Endometrial microvascular endothelial cells (primary cell): ENCODE measurements around the gene RNF214. TPM values are rescaled to one million over a fixed set of nuclear protein-coding genes. Genes with fewer than 3 reads are reported as not detected.
"Not testable (repeated sequence)": the region's sequence is repeated elsewhere in the genome, so short reads cannot be mapped to it uniquely, and the experiment has no call there.

ENCODE experiments used
- in situ Hi-C: cut with HindIII; loops from 2 replicates; pipeline ENCODE4 v1.10.0; 2017; ENCODE audit warnings: low sequenced_read_pairs, low pct_unique_long_range_greater_than_20kb; ENCODE audit errors: inconsistent ontology term
- total RNA-seq: library from RNA; depleted of rRNA; stranded (reverse); fragments of >200 nt; gene quantifications from one replicate; pipeline ENCODE4 v1.2.3, GENCODE V29; 2015; ENCODE audit errors: inconsistent ontology term

RNF214 gene
- total RNA-seq, 1 donor from 2014 or later: 15.1 TPM

DNA sequence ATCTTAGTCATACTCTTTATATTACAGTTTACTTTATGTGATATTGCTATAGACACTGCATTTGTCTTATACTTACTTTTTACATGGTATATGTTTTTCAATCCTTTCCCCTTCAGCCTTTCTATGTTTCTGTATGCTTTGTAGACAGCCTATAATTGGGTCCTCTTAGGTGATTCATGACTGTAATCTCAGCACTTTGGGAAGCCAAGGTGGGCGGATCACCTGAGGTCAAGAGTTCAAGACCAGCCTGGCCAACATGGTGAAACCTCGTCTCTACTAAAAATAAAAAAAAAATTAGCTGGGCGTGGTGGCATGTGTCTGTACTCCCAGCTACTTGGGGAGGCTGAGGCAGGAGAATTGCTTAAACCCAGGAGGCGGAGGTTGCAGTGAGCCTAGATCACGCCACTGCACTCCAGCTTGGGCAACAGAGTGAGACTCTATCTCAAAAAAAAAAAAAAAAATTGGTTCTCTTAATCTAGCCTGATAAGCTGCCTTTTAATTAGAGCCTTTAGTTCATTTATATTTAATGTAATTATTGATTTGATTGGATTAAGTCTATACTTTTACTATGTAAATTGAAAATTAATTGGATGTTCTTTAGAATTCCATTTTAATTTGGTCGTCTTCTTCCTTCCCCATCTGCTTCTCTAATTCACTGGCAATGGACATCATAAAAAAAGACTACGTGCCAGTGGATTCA lies 32.3 kb downstream of the RNF214 start:
- in situ Hi-C loops: not testable (repeated sequence)

DNA sequence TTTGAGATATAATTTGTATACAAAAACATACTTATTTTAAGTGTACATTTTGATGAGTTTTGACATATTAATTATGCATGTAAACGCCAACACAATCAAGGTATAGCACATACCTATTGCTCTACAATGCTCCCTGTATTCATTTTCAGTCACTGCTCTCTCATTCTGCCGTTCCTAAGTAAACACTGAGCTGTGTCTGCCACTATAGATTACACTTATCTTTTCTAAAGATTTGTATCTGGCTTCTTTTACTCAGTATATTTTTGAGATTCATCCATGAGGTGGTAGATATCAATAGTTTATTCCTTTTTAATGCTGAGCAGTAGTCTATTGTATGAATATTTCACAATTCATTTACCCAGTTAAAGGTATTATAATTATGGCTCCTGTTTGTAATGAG lies 33.3 kb downstream of the RNF214 start:
- in situ Hi-C loops: no loop called here

DNA sequence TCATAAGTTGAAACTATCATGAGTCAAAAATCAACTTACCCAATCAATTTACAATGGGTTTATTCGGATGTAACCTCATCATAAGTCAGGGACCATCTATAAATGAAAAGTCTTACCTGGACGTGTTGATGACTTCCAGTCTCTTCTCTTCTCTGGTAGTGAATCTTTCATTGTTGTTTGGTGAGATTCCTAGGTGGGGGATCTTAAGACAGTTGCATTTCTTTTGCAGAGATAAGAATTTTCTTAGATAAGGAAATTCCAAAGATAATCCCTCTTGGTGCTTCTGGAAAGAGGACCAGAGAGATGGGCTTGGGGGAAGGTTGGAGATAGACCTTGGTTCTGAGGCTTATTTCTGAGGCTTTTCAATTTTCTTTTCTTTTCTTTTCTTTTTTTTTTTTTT lies 37.4 kb downstream of the RNF214 start:
- in situ Hi-C loops: no loop called here

DNA sequence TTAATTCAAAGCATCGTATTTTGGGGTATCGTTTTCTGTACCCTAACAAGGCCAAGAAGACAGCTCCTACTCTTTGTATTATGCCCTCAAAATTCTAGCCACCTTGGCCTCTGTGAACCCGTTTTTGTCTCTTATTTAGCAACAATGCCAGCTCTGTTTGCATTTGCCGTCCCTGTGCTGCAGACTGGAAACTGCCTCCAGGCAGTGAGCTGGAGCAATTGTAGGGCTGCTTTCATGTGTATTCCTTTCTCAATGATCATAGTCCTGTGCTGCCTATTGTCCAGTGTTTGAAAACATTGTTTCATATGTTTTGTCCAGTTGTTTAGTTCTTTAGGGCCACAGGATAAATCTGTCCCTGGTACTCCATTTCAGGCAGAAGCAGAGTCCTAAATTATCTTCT lies 38.7 kb downstream of the RNF214 start:
- in situ Hi-C loops: no loop called here

DNA sequence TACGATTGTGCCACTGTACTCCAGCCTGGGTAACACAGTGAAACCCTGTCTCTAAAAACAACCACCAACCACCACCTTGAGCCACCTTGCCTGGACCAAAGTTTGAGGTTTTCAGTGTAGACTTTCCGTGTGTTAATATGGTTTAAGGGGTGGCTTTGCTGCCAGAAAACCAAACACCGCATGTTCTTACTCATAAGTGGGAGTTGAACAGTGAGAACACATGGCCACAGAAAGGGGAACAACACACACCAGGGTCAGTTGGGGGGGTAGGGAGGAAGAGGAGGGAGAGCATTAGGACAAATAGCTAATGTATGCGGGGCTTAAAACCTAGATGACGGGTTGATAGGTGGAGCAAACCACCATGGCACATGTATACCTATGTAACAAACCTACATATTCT lies 39.7 kb downstream of the RNF214 start:
- in situ Hi-C loops: not testable (repeated sequence)

DNA sequence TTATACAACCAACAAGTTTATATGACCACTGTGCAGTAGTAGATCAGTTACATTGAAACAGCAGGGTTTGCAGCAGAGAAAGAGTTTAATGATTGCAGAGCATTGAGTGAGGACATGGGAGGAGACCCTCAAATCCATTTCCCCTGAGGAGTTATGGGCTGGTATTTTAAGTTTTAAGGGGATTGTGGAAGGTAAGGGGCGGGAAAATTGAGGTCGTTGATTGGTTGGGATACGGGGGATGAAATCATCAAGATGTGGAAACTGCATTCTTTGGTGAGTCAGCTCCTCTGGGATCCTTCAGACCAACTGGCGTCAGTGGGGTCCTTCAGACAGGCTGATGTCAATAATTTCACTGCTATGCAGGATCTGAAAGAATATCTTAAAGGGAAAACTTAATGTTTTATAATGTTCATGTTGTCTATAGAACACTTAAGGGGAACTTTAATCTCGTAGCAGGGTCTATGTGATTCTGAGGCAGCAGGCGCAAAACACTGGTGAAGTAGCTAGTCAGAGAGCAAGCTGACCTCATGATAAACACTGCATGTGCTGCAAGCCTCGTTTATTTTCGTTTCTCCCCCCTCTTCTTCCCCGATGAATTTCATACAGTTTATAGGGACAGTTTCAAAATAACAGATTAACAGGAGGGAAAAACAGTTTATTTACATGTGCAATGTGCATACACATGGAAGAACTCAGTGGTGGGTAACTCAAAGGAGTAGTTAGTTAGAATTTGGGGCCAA lies 41.2 kb downstream of the RNF214 start:
- in situ Hi-C loops: no loop called here

DNA sequence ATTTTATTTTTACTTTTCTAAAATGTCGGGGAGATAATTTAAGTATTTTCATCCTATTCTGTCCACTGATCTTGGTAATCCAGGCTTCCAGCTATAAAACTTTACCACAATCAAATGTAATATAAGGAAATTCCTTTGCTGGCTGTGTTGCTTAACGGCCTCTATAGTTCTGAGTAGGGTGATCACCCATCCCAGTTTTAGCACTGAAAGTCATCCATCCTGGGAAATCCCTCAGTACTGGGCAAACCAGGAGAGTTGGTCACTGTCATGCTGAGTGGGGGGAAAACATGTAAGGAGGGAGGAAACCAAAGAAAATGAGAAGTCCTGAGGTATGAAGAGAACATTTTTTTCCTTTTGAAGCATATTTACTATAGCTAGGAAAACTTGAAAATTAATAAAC lies 45.9 kb downstream of the RNF214 start:
- in situ Hi-C loops: no loop called here

DNA sequence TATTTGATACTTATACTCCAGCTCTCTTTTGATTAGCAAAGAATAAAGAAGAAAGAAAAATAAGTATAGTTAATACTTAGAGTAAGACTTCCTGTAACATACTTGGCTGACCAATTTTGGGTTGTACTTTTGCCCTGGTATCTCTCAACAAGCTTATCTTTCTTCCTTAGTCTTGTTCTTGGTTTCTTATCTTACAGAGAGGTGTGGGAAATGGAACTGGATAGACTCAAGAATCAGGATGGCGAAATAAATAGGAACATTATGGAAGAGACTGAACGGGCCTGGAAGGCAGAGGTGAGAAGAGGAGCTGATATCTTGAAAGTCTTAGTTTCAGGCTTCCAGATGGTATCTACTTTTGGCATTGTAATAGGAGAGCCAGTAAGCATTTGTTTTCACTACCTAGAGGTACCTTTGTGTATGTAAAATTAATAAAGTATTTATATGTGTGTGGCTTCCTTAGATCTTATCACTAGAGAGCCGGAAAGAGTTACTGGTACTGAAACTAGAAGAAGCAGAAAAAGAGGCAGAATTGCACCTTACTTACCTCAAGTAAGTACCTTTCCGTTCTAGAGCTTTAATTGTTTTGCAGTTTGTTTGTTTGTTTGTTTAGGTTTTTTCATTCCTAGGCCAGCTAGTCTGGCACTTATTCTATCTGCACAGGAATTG lies 47.4 kb downstream of the RNF214 start:
- in situ Hi-C loops: no loop called here

DNA sequence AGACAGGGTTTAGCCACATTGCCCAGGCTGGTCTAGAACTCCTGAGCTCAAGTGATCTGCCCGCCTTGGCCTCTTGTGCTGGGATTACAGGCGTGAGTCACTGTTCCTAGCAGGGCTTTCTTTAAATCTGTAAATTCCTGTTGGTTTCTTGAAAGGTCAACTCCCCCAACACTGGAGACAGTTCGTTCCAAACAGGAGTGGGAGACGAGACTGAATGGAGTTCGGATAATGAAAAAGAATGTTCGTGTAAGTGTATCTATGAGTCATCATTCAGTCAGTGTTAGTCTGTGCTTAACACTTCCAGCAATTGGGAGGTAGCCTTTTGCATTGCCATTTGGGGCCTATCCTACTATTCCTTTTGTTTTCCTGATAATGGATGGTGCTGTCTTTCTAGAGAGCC lies 48.7 kb downstream of the RNF214 start:
- in situ Hi-C loops: no loop called here

DNA sequence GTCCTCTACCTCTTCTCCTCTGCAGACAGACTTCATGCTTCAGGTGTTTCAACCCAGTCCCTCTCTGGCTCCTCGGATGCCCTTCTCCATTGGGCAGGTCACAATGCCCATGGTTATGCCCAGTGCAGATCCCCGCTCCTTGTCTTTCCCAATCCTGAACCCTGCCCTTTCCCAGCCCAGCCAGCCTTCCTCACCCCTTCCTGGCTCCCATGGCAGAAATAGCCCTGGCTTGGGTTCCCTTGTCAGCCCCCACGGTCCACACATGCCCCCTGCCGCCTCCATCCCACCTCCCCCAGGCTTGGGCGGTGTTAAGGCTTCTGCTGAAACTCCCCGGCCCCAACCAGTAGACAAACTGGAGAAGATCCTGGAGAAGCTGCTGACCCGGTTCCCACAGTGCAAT lies 49.4 kb downstream of the RNF214 start:
- in situ Hi-C loops: no loop called here

DNA sequence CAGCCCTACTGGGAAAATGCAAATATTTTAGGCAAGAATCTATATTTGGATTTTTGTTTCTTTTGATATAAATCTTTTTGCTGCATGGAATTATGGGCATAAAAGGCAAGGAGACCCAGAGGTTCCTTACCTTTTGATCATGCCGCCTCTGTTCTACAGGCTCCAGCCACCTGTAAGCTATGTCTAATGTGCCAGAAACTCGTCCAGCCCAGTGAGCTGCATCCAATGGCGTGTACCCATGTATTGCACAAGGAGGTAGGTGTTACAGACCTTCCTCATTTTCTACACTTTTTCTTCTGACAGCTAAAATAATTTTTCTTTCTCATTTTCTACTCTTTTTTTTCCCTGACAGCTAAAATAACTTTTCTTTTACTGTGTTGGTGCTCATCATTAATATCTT lies 50.5 kb downstream of the RNF214 start:
- in situ Hi-C loops: no loop called here

DNA sequence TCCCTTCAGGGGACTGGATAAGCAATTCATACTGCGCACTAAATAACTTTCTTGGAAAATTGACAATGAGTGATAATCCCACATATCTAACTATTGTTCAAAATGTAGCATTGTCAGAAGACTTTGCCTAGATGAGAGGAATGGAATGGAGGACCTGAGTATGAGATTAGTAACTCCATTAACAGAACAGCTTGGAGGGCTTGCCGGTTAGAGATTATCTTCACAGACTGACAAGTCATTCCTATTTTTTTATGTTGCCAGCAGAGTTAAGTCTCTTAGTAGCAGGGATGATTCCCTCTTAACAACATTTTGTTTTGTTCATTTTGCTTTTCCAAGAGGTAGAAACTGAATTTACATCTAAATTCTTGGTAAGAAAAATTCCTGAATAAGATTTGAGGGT lies 51.6 kb downstream of the RNF214 start:
- in situ Hi-C loops: no loop called here

DNA sequence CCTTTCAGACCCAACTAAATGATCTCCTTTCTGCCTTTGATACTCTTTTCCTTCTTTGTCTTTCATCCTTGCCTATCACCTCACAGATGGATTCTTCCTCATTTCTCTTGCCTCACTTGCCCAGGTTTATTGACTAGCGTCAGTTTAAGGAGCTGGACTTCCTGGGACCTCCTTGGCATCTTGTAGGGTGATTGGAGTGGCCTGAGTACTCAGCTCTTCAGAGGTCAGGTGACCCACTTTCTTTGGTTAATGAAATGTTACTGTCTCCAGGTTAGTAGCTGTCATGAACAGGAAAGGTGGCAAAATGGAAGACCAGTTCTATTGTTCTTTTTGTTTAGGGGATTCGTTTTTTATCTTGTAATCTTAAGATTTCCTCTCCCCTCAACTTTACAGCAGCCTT lies 54.1 kb downstream of the RNF214 start:
- in situ Hi-C loops: no loop called here

DNA sequence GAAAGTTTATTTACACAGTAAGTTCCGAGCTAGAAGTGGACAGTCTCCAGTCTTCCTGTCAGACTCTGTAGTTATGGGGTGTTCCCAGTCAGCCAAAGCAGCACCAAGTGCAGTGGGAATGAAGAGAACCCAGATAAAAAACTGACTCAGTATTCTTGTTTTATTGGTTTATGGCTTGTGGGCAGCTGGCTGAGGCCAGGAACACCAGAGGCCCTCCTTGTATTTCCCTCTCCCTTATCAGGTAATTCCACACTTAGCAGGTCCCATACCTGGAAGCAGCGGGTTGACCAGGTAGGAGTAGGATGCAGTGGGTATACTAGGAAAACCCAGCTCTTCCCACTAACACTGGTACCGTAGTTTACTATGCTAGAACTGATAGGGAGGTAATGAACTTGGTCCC lies 55.2 kb downstream of the RNF214 start:
- in situ Hi-C loops: no loop called here

DNA sequence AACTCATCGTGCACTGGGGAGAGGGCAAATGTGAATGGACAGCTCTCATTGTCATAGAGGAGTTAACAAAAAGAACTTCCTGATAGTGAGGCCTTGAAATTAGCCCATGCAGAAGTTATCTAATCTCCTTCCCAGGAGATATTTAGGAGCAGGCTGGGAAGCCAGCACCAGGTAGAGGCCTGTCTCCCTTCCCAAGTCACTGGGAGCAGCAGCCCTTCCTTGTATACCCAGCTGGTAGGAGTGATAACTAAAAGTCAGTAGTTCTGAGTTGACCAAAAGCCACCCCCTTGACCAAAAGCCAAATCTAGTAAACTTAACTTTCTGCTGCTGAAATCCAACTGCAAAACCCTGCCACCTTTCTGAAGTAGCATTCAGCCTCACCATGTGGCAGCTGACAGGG lies 57.3 kb downstream of the RNF214 start:
- in situ Hi-C loops: no loop called here

DNA sequence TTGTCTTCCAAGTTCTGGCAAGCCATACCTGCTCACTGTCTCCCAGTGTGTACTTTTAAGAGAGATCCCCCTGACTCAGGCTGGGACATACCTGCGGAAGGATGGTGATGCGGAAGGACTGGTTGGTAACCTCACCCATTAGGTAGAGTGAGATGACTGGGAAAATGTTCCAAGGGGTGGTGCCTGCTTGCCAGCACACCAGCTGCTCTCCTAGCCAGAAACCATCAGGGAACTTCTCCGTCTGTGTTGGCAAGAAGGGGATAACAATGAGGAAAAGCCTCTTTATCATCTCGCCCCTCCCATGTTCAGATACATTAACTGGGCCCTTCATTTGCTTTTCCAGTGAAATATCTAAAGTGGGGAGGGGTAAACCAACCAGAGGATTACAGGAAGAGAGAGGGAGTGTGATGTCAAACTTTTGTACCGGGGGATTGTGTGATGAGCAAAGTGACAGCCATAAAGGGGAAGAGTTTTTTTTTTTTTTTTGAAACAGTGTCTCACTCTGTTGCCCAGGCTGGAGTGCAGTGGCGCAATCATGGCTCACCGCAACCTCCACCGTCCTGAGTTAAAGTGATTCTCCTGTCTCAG lies 58.4 kb downstream of the RNF214 start, which contains the start of gene BACE1-AS:
Gene BACE1-AS (plus strand): TSS at position 538 of the 588 bp plus-strand sequence.
- in situ Hi-C loops: no loop called here

DNA sequence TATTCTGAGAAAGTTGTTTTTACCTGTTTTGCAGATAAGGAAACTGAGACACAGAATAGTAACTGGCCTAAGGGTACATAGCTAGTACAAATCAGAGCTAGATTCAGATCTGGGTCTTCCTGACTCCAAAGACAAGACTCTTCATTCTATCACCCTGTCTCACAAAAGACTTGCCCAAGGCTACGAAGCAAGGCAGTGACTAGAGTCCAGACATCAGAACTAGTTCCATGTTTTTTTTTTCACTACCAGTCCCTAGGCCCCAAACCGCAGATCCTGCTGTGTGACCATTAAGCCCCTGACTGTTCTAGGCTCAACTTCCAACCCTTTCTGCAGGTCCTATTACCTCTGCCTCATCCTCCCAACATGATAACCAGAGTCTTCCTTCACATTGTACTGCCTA lies 60.1 kb downstream of the RNF214 start:
- in situ Hi-C loops: no loop called here

DNA sequence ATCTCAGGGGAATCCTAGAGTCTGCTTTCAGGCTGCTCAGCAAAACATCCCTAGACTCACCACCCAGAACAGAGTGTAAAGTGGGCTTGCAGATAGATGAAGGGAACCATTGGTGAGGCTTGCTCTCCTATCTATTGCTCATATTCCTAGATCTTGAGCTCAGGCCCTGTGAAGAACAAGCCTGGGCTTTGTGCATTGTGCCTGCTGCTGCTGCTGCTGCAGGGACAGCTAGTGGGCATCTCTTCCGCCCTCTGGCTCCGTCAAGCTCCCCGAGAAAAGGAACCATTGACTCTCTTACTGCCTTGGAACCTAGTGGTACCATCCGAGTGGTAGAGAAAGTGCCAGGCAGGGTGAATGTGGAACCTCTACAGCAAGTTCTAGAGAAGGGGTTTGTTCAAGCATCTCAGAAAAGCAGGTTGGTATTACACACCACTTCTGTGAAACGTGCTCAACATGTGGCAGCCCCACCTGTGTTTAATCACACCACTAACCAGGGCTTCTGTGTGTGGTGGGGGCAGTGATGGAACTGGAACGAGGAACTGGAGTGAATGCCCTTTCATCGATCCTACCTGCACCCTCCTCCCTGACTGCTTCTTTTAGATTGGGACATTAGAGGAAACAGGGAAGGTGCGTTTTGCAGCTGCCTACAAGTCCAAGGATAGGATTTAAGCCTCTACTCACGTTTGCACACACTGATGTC lies 63.1 kb downstream of the RNF214 start:
- in situ Hi-C loops: no loop called here

DNA sequence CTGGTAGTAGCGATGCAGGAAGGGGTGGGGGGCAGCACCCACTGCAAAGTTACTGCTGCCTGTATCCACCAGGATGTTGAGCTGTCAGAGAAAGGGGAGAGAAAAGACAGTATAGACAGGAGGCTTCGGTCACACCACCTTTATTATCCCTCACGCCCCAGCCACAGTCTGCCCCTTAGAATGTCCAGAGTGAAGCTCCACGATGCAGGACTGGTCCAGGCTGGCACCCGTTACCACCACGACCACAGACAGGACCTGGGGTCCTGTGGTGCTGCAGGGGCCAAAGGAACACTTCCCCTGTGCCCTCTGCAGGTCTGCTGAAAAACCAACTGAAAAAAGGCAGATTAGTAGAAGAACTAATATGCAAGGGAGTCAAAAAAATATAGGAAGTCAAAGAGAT lies 64.4 kb downstream of the RNF214 start:
- in situ Hi-C loops: no loop called here
